ENCODE data around the gene HMGB1.
"Not testable (repeated sequence)": the region's sequence is repeated elsewhere in the genome, so short reads cannot be mapped to it uniquely, and the experiment has no call there.

The HMGB1 gene

DNA sequence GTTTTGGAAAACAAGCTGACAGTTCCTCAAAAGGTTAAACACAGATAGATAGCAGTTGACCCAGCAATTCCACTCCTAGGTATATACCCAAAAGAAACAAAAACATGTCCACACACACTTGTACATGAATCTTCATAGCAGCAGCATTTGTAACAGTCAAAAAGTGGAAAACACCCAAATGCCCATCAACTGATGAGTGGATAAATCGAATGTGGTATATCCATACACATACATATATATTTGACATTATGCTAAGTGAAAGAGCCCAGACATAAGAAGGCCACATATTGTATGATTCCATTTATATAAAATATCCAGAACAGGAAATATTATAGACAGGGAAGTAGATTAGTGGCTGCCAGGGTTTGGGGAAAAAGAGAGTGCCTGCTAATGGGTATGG, 7.9 kb upstream of the HMGB1 start:
- DNase-seq, result no peak

DNA sequence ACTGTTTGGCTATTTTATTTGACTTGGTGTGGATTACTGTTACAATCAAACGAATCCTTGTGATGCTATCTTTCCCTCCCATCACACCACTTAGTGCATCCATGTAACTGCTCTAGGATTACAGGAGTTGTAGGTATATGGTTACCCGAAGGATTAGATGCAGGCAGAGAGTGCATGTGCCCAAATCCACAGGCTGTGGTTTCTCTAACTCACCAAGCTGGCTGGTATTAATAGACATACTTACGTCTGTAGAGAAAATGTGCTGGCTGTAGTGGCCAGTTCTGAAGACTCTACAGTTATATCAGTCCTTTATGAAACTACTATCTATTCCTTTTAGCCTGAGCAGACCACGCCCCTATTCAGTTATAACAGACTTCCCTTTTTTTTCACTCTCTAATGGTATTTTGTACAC, 1.1 kb upstream of the HMGB1 start:
- DNase-seq, result no peak

DNA sequence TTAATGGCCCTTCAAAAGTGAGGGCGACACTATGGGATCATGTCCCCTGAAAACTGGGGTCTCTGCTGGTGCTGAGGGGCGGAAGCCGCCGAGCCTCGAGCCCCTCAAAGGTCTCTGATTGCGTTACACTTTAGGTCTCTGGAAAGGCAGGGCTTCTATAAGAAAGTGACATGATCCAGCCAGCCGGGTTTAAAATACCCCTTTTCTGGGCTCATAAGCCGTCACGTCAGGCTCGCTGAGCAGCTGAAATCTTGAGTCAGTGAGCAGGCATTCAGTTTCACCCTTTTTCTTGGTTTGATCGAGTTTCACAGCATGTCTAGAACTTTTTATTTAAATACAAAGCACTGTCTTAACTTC, 600 bp upstream of the HMGB1 start:
- DNase-seq, result no peak

DNA sequence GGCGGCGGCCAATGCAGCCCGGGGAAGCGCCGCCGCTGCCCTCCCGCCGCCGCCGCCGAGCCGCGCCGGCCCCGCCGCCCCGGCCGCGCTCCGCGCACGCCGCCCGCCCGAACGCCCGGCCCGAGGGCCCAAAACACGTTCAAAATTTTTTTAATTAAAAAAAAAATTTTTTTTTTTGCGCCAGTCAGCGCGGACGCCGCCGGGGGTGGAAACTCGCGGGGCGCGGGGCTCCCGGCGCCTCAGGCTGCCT, 468 bp downstream of the HMGB1 start:
- no peak for DNase-seq

DNA sequence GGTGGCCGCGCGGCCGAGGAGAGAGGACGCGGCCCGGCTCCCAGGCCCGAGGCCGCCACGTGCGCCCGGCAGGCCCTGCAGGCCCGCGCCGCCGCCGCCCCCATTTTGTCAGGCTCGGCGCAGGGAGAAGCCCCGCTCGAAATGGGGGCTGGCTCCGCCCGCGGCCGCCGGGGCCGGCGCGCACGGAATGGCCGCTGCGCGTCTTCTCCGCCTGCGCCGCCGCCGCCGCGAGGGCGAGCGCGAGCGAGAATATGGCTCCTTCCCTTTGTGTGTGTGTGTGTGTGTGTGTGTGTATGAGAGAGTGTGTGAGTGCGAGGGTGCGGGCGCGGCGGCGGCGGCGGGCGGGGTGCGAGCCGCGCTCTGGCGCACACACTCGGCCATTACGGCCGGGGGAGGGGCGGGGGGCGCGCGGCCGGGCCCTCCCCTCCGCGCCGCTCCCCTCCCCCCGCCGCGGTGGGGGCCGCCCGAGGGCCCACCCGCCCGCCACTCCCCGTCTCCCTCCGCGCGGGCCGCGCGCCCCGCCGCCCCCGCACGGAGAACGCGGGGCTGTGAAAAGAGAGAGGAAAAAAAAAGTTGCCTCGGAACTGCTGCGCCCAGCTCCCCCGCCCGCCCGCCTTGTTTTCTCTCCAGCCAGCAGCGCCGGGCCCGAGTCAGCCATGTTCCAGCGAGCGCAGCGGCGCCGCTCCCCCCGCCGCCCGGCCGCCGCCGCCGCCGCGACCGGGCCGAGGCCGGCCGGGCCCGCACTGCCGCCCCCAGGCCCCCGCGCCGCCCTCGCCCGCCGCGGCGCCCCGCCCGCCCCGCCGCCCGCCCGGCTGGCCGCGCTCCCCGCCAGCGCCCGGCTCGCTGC, 1.0 kb downstream of the HMGB1 start:
- DNase-seq, result no peak

DNA sequence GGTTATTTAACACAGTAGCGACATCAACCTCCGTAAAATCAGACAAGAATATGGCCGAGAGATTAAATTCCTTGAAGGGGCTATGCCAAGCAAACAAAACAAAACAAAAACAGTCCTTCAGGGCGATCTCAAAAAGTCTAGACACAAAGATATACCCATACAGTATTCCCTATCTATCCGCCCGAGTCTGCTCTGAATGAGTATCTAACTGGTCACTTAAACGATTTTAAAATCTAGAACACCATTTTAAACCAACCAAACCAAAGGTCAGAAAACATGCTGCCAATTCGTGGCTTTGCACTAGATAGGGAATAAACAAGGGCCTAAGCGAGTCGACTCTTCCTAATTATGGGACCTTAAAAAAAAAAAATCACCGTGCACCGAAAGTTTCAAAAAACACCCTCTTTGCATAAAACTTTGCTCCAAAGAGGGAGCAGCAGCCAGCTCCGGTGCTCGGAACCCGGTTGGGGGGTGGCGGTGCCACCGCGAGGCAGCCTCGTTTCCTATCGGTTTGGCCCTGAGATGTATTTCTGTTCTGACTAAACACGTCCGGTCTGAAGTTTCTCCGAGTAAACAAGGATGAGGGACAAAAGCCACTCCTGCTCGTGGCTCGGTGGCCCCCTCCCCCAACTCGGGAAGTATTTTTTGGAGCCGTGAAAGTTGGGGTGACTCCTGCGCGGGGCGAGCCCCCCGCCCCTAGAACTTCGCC, 1.8 kb downstream of the HMGB1 start:
- DNase-seq, result peak; percentile 93

DNA sequence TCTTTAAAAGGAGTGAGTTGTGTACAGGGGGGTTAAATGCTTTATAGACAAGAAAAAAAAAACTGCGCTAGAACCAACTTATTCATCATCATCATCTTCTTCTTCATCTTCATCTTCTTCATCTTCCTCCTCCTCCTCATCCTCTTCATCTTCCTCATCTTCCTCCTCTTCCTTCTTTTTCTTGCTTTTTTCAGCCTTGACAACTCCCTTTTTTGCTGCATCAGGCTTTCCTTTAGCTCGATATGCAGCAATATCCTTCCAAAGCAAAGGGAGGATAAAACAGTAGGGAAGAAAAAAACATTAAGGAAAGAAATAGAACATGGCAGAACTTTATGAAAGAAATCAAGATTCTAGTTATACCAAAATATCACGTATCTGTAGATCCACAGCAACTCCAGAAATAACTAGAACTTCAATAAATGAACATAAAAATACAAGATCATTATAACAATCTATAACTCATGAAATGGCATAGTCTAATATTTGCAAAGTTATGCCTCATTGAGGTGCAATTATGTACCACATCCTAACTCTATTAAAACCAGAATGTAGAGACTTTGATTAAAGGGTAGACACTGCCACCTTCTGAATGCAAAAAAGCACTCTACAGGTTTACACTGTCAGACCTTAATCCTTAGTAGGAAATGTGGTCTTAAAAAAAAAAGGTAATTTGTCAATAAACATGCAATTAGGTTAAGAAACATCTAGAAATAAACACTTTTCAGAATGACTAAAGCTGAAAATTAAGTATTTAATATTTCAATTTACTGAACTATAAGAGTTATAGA, 4.3 kb downstream of the HMGB1 start:
- DNase-seq, result not testable (repeated sequence)

DNA sequence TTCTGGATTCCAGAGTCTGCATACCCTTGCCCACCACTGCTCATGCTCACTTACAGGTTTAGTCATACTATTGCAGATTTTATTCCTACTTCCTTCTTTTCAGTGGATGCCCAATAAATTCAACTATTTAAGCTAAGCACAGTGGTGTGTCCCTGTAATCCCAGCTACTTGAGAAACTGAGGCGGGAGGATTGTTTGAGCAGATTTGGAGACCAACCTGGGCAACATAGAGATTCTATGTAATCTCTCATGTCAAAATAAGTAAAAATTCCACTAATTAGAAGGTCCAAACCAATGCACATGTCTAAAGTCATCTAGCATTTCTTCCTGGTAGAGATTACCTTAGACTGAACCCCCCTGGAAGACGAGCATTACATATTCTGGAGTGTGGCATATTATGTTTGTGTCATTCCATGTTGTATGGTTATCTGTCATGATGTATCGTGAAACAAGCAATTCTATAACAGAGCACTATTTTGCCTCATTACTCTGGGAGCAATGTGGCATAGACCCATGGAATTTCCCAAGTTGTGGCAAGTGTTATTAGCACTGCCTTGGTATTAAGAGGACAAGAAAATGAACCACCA, 8.3 kb downstream of the HMGB1 start:
- DNase-seq, result no peak

DNA sequence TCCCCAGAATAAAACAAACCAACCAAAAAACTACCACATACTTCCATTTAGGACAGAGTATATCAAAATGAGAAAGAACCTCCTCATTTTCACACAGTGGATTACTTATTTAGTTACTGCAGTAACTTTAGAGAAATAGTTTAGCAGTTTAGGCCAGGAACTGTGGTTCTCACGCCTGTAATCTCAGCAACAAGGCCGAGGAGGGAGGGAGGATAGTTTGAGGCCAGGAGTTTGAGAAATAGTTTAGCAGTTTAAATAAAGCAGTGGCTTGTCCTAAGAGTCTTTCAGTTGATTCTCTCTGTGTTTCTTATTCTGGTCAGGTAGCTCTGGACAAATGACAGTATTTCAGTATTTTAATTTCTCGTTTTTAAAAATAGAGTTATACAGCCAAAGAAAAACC, 9.4 kb downstream of the HMGB1 start:
- DNase-seq, result no peak

DNA sequence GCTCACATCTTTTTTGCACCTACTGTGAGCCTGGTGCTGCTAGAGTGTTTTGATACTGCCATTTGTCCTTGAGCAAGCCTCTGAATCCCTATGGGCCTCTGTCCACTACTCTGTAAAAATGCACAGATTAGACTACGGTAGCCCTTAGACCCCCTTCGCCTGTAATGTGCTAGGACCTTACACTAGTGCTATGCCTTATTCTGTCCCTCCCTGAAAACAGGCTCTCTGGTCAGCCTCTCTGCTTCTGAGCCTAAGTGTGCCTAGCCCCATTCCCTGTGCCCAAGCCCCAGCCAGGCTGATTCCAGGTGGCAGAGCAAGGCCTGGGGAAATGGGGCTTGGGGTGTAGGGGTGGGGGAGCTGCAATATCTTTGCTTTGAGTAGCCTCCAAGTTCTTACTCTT, 10.7 kb downstream of the HMGB1 start:
- no peak for DNase-seq

DNA sequence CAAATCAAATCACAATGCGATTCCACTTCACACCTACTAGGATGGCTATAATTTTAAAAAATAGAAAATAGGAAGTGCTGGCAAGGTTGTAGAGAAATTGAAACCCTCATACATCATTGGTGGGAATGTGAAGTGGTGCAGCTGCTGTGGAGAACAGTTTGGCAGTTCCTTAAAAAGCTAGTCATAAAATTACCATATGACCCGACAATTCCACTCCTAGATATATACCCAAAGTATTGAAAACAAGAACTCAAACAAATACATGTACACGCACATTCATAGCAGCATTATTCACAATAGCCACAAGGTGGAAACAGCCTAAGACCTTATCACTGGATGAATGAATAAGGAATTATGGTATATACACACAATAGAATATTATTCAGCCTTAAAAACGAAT, 12.0 kb downstream of the HMGB1 start:
- no peak for DNase-seq

DNA sequence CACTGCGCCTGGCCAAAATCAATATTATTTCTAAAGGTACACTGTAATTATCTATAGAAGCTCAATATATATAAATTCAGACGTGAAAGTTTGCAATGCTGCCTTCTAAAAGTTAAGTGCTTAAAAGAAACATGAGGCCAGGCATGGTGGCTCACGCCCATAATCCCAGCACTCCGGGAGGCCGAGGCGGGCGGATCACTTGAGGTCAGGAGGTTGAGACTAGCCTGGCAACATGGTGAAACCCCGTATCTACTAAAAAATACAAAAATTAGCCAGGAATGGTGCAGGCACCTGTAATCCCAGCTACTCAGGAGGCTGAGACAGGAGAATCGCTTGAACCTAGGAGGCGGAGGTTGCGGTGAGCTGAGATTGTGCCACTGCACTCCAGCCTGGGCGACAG, 14.3 kb downstream of the HMGB1 start:
- DNase-seq, result not testable (repeated sequence)

DNA sequence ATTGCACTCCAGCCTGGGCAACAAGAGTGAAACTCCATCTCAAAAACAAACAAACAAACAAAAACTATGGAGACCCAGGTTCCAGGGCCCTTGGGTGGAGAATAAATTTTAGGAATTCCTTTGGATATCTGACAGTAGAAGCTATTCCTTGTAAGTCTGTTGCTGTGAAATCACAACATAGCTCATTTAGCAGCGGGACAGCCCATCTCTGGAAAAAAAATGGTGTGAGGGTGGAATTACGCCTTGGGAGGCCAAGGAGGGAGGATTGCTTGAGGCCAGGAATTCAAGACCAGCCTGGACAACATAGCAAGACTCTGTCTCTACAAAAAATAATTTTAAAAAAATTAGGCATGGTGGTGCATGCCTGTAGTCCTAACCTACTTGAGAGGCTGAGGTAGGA, 15.7 kb downstream of the HMGB1 start:
- no peak for DNase-seq

DNA sequence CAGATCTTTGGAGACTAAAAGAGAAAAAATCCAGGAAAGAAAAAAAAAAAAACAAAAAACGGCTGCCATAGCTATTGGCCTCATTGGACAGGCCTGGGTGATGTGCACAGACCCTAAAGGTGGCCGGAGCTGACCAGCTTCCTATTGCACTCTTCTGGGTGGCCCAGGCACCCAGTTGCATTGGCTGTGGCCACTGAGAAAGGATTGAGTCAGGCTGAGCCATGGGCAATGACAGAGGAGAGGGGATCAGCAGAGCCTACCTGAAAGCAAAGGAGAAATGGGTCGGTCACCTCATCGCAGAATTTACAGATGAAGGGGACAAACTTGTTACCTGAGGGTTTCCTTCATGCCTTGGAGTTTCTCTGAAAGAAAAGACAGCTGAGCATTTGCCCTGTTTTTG, 17.3 kb downstream of the HMGB1 start:
- no peak for DNase-seq

DNA sequence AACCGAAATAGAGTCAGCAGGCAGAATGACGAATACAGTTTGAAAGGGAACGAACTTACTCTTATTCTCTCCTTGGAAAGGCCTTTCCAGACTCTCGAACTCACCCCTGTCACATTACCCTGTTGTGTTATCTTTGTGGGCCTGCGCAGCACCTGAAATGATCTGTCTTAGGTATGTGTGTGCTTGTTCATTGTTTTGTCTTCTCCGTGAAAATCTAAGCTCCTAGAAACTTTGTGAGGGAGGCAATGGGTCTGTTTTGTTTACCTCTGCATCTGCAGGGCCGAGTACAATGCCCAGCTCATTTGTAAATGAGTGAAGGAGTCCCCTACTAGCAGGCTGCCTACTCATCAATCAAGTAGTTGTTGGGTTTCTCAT, 19.6 kb downstream of the HMGB1 start:
- no peak for DNase-seq

DNA sequence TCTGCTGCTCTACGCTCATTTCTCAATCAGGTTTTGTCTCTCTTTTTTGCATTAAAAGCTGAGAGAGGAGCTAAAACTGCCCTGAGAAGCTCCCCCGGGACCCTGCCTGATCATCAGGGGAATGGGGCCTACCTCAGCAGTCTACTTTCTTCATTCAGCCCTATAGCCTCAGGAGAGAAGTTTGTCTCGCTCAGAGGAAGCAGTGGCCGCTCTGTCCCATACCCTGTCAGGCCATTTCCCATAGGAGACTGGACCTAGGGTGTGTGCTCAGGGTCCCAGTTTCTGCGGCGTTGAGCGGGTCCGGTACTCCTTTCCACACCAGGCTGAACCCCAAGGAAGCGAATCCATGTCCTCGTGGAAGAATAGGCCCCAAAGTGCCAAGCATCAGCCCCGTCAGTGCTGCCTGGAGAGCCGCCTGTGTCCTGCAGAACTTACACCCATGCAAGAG, 21.8 kb downstream of the HMGB1 start:
- DNase-seq, result no peak

DNA sequence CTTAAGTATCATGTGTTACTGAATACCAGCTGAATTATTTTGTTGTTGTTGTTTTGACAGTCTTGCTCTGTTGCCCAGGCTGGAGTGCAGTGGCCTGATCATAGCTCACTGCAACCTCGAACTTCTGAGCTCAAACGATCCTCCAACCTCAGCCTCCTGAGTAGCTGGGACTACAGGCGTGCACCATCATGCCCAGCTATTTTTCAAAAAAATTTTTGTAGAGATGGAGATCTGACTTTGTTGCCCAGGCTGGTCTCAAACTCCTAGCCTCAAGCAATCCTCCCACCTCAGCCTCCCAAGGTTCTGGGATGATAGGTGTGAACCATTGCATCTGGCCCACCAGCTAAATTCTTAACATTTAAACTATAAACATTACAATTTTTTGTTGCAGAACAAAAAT, 22.2 kb downstream of the HMGB1 start:
- not testable (repeated sequence) for DNase-seq

DNA sequence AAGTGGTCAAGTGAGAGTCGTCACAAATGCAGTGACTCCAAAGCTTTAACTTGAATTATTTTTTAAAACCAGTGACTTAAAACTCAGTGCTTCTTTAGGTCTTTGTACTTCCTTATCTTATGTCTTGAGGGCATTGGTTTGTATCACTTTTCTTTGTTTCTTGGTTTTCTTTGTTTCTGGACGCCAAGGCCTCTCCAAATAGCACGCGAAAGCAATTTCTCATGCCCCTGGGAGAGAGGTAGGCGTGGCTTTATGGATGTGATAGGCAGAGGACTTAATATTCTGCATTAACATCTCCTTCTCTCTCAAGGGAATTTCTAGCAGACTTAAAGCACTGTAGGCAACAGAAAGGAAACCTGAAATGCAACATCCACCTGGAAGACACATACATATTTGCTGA, 22.8 kb downstream of the HMGB1 start:
- DNase-seq, result no peak

DNA sequence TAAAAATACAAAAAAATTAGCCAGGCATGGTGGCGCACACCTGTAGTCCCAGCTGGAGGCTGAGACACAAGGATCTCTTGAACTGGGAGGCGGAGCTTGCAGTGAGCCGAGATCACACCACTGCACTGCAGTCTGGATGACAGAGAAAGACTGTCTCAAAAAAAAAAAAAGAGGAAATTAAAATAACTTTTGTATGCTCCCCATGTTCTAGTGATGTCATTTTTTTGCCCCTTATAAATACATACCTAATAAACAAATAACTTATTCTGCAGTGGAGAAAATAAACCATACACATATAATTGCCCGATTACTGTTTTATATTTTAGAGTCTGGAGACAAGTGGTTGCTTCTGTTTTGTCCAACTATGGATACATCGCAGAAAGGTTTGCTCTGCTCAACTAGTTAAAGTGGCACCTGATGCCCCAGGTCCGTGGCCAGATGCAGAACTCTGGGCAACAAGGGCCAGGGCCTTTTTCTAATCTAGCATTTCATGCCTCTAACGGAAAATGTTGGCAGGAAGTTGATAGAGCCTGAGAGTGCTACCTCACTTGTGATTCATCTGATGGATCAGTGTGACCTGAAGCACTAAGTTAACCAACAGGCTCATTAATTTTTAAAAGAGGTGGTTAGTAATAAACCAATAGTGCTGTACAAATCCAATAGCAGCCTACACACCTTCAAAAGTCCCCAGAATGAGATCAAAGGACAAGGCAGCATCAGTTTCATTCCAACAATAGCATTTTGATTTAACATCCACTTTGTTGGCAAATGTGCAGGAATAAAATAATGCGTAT, 24.6 kb downstream of the HMGB1 start:
- no peak for DNase-seq

DNA sequence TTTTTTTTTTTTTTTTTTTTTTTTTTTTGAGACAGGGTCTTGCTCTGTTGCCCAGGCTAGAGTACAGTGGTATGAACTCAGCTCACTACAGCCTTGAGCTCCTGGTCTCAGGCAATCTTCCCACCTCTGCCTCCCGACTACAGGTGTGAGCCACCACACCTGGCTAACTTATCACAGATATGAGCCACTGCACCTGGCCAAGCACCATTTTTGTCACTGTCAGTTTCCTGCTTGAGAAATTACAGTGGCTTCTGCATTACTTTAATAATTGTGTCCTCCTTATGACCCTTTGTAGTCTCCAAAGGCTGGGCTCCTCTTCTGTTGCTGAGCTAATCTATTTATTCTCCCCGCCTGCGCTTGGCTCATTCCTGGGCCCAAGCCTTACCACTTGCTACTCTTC, 27.4 kb downstream of the HMGB1 start:
- DNase-seq, result no peak

DNA sequence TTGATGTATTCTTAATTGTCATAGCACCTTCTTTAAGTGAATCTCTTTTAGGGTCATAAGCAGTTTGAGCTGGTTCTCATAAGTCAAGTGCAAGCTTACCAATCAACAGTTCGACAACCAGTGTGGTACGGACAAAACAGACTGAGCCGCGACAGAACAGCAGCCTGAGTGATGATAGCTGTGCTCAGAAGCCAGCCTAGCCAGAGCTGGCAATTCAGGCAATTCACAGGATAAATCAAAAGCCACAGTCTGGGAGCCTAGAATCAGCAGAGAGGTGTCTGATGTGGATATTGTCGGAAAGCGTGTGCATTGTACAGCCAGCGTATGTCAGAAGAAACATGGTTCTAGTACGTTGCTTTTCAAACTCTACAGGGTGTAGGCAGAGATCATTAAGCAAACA, 28.6 kb downstream of the HMGB1 start:
- no peak for DNase-seq

DNA sequence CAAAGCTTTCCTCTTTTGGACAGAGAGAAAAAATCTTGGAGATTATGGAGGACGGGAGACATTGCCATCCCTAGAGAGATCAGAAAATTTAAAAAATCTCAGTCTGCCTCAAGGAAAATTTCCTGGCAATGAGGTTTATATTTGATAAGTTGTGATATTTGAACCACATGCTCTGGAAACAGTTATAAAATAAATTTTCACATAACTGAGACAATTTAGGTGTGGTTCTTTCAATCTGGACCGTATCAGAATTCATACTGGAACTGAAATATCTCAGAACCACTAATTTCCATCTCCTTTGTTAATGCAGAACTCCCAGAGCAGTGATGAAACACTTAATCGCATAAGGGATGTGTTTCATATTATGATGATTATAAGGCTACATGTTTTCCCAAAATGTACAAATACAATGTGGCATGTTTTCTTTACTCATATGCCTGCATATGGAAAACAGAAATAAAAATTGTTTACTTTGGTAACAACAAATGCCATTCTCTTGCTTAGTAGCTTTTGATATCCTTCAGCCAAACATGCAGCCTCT, 29.8 kb downstream of the HMGB1 start:
- DNase-seq, result no peak
